Right kidney (tissue), 1 donor: ENCODE results near the gene TRIM24.

Experiments used
- DNase-seq: peaks from one replicate; pipeline ENCODE4 v3.0.0-alpha.2; 2016

The TRIM24 gene

DNA sequence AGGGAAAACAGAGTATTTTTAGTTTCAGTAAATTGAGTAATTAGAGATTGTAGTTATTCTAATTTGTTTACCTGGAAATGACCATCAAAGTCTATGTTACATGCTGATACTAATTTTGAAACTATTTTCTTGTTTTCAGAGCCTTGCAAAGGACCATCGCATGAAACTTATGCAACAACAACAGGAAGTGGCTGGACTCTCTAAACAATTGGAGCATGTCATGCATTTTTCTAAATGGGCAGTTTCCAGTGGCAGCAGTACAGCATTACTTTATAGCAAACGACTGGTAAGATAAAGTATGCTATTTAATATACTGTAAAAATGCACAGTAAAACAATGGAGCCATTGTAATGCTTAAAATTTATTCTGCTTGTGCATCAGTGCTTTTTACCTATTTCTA lies 78.5 kb downstream of the TRIM24 start:
- no peak for DNase-seq

DNA sequence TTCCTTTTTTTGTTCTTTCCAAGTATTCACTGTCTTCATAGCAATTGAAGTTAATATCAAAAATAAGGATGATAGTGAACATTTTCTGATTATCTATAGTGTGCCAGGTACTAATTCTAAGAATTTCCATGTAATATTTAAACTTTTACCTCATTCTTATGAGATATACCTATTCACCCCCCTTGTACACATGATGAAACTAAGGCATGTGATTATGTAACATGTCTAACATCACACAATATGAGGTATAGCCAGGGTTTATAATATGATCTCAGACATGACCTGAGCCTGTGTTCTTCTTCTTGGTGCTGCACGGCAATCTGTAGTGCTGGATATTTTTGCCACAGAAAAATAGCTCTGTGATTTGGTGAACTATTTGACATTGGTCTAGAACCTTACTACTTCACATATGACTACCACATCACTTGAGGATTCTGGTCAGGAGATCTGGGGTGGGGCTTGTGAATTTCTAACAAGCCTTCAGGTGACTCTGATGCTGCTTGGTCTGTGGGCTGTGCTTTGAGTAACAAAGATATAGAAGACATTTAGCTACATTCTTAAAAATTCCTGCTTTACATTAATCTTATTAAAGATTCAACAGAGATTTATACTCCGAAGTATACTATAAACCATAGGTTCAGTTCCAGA lies 79.1 kb downstream of the TRIM24 start:
- DNase-seq = no peak

DNA sequence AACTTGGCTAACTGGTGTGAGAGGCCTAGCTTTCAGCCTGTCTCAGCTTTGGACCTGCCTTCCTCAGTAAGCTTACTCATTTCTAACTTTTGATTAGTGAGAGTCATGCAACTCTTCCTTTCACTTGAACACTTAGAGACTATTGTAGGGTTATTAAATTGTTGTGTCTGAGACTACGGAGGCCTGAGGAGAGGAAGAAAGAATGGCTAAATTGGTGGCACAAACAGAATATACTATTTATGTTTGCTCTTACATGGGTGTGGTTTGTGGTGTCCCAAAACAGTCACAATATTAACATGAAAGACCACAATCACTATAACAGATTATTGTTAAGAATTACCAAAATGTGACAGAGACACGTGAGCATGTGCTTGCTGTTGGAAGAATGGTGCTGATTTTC lies 82.1 kb downstream of the TRIM24 start:
- no peak for DNase-seq

DNA sequence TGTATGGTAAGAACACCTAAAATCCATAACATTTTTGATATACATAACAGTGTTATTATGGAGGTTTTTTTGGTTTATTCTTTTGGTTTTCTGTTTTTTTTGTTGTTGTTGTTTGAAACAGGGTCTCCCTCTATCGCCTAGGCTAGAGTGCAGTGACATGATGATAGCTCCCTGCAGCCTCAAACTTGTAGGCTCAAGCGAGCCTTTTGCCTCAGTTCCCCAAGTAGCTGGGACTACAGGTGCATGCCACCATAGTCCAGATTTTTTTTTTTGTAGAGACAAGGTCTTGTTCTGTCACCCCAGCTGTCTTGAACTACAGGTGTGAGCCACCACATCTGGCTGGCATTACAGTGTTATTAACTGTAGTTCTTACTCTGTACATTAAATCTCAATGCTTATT lies 83.7 kb downstream of the TRIM24 start:
- no peak for DNase-seq

DNA sequence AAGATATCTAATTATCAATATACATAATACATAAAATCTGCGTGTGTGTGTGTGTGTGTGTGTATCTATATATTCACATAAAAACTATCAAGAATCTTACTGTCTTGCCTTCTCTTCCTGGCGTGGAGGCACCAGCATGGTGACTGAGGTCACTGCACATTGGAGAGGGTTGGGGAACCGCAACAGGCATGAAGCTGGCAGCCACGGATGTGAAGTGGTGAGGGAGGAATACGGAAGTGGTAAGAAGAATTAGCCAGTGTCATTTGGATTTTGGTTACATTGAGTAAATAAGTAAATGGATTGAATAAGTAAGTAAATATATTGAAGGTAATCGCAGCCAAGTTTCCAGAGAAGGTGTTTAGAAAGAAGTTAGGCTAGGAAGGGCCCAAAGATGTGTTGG lies 85.1 kb downstream of the TRIM24 start:
- no peak for DNase-seq

DNA sequence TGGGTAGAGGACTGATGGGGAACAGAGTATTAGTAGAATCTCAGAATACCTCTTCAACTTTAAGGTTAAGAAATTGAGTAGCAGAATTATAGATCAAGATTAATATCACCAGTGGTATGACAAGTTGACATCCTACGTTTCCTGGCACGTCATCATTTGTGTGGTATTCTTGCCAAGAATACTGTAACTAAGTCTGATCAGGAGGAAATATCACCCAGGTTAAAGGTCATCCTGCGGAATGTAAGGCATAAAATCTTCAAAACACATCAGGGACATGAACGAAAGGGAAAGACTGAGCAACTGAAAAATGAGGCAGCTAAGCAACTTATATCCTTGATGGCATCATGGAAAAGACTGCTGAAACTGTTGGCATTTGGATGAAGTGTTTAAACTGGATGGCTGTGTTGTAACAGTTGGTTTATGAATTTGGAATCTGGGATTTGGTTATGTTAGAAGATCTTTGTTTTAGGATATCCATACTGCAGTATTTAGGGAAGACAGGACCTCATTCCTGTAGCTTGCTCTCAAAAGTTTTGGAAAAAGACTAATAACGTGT lies 86.1 kb downstream of the TRIM24 start:
- DNase-seq = no peak

DNA sequence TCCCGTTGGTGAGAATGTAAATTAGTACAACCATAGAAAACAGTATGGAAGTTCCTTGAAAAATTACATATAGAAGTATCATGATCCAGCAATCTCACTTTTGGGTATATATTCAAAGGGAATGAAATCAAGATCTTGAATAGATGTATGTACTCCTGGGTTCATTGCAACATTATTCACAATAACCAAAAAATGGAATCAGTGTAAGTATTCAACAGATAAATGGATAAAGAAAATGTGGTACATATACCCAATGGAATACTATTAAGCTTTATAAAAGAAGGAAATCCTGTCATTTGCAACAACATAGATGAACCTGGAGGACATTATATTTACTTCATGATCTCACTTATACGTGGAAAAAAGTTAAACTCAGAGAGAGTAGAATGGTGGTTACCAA lies 86.8 kb downstream of the TRIM24 start:
- DNase-seq = no peak

DNA sequence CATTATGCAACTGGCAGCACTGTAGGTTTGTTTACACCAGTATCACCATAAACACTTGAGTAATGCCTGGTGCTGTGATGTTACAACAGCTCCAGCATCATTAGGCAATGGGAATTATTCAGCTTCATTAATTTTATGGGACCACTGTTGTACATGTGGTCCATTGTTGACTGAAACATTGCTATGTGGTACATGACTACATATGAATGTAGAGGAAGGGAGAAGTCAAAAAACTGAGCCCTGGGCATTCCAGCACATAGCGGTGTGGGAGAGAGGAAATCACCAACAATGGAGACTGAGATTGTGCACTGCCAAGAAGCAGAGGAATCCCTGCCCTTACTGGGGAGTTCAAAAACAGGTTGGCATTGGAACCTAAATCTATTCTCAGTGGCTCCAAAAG lies 89.0 kb downstream of the TRIM24 start:
- no peak for DNase-seq

DNA sequence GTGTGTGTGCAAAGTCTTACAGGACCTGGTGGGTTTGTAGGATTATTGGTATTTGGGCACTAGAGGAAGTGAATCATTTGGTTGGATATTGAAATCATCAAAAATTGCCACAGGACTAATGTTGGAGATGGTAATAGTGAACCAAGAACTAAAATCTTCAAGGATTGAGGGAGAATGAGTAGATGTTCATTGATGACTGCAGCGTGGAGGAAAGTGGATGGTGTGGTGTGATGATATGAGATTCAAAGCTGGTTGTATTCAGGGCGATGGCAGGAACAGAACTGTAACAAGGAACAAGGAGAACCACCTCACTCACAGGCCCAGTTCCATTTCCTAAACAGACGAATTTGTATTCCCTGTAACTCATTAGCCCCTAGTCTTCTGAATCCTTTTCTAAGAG lies 90.3 kb downstream of the TRIM24 start:
- no peak for DNase-seq

DNA sequence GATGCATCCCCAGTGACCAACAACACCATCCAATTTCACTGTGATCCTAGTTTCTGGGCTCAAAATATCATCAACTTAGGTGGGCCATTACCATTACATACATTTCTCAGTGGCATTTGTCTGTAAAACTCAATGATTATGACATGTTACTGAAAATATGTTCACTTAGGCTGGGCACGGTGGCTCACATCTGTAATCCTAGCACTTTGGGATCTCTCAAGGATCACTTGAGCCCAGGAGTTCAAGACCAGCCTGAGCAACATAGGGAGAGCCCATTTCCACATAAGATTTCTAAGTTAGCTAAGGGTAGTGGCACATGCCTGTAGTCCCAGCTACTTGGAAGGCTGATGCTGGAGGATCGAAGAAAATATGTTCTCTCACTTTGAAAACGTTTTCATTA lies 91.0 kb downstream of the TRIM24 start:
- no peak for DNase-seq

DNA sequence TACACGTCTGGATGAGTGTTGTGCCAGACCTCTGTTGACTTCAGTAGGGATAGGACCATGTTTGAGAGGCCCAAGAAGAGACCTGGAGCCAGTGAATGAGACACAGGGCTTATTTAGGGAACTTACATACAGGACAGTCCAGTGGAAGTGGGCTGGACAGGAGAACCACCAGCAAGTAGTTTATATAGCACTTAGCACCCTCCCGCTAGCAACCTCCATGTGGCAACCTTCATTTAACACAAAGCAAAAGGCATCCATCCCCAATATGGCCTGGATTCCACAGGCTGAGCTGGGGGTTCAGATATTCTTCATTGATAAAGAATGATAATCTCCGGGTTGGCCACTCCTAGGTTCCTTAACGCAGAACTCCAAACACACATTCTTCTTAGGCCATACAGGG lies 93.7 kb downstream of the TRIM24 start:
- no peak for DNase-seq

DNA sequence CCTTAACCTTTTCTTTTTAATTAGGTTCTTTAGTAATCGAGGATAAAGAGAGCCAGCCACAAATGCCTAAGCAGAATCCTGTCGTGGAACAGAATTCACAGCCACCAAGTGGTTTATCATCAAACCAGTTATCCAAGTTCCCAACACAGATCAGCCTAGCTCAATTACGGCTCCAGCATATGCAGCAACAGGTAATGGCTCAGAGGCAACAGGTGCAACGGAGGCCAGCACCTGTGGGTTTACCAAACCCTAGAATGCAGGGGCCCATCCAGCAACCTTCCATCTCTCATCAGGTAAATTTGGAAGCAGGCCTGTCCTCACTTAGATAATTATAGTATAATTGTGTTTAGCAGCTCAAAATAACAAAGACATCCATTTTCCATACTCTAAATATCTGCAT lies 94.6 kb downstream of the TRIM24 start:
- DNase-seq = no peak

DNA sequence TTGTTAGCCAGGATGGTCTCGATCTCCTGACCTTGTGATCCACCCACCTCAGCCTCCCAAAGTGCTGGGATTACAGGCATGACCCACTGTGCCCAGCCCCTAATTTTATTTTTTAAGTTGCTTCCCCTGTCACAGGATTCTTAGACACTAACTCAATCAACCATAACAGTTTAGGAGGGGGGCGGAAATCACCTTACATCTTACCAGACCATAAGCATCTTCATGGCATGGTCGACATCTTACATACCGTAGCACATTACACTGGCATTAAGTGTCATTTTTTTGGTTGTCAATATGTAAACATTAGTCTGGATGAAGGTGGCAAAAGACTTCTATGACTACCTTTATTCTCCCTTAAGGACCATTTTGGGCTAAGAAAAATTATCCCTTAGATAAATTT lies 95.6 kb downstream of the TRIM24 start:
- no peak for DNase-seq

DNA sequence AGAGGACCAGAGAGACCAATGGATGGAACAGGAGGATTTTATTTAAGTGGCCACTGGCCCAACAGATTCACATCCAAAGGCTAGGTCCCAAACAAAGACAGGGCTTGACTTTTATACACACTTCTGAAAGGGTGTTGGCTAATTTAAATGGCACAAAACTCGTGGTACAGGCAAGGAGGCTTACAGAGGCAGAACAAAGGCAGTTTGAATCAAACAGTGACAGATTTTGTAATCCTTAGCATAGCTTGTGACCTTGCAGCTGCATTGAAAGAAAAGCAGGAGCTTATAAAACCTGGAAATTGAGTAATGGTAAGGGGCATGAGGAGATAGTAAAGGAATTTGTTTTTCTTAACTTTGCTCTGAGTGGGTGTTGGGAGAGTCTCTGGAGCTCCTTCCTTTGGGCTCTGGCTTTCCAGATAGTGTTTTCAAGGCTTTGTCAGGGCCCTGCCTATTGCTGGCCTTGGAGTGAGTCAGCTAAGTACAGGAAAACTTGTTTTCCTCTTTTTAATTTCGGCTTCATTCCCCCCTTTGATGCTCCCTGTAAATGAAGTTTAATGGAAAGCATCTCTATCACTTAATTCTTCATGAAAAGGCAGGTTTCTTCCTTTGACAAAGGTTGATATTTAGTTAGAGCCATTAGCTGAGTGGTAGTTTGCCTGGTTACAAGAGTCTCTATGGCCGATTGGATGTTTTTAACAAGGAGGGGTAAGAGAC lies 96.9 kb downstream of the TRIM24 start:
- DNase-seq = no peak

DNA sequence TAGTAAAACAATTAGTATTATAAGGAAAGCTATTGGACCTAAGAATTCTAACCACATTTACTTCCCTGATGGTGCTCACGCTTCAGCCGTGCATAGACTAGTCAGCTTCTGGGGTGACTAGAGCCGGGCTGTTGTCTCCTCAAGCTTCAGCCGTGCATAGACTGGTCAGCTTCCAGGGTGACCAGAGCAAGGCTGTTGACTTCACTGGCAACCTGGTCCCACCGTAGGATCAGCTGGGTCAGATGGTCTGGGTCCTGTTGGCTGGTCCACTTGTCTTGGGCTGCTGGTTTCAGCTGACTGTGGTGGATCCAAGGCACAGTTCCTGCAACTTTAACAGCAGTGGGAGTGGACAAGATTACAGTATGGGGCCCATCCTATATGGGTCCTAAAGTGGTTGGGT lies 99.4 kb downstream of the TRIM24 start:
- DNase-seq = no peak

DNA sequence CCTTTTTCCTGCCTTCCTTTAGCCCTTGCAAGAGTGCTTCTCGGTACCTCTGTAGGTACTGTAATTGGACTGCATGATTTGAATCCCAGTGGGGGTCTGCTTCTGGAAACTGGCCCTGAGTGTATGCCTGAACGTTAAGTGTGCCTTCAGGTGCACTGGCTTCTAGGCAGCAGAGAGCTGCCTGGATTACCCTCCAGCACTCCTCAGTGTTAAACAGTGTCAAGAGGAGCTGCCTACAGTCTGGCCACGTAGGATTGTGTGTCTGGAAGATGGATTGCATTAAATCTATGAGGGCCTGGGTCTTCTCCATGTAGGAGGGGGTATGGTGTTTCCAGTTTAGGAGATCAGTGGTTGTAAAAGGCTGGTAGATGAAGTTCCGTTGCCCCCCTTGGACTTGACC lies 103.7 kb downstream of the TRIM24 start:
- no peak for DNase-seq

DNA sequence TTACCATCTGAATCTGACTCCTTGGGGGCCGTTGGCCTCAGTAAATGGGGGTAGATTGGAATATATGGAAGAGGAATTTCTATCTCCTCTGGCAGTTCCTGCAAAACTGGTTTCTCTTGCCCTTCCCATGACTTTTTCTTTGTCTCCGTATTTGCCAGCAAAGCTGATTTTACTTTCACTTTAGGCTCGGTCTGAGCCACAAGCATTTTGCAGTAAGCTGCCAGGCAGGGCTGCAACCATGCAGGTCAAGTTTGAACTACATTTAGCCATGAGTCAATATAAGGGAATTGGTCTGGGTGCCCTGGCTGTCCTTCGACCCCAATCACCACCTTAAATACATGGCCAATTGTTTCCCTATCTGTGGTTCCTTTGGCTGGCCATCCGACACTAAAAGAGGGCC lies 104.3 kb downstream of the TRIM24 start:
- no peak for DNase-seq

DNA sequence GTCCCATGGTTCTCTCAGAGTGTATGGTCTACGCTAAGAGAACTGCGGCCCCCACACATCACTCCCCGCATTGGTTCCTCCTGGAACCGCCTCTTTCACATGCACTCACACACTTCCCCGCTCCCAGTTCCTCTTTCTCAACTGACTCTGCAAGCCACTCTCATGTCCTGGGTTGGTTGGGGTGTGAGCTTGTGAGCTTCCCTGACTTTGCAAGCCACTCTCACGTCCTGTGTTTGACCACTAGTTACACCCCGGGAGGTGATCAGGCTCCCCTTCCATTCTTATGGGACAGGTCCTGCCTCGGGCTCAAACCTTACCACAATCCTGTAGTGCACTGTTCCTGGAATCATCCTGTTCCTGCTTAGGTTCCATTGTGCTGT lies 105.0 kb downstream of the TRIM24 start:
- DNase-seq = no peak

DNA sequence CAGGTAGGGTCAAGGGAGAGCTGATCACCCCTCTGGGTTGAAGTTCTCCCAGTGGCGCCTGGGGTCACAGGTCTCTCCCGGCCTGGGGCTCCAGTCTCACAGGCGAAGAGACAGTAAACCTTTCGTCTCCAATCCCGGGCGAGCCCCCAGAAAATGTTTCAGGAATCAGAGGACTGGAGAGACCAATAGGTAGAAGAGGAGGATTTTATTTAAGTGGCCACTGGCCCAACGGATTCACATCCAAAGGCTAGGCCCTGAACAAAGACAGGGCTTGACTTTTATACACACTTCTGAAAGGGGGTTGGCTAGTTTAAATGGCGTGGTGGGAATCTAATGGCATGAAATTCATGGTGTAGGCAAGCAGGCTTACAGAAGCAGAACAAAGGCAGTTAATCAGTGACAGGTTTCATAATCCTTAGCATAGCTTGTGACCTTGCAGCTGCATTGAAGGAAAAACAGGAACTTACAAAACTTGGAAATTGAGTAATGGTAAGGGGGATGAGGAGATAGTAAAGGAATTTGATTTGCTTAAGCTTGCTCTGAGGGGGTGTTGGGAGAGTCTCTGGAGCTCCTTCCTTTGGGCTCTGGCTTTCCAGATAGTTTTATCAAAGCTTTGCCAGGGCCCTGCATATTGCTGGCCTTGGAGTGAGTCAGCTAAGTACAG lies 105.5 kb downstream of the TRIM24 start:
- no peak for DNase-seq

DNA sequence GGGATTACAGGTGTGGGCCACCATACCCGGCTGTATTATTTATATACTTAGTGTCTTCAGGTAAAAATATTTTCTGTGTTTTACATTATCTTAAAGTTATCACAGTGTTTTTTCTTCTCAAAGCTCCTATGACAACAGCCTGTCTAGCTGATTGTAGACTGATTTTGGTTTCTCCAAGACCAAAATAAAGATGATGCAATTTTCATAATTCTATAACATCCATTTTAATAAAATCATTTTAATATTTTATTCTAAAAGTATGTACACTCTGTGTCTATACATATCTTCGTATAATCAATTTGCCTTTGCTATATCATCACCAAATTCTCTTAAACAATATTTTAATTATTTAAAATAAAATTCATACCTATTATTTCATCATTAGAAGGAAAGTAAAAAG lies 108.6 kb downstream of the TRIM24 start:
- no peak for DNase-seq

DNA sequence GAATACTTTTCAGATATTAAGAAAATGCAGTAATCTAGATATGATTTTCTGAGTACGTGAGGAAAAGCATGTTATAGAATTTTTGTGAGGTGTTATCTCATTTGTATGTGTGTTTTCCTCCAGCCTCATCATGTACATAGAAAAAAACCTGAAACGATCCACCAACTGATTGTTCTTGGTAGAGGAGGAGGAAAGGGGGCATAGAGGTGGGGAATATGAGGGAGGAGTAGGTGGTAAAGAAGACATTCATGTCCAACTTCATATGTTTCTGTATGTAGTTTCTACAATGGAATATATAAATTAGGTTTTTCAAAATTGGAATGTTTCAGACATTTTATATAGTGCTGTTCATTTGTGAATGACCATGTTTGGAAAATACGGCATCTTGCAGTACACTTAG lies 109.4 kb downstream of the TRIM24 start:
- no peak for DNase-seq

DNA sequence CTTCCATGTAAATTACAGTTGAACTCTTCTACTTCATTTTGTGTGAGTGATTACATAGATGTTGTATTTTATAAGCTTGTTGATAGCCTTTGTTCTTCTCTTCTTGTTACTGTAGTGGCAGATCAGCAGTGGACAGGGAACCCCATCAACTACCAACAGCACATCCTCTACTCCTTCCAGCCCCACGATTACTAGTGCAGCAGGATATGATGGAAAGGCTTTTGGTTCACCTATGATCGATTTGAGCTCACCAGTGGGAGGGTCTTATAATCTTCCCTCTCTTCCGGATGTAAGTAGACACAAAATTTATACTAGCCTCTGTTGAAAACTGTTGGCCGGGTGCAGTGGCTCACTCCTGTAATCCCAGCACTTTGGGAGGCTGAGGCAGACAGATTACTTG lies 110.7 kb downstream of the TRIM24 start:
- no peak for DNase-seq

DNA sequence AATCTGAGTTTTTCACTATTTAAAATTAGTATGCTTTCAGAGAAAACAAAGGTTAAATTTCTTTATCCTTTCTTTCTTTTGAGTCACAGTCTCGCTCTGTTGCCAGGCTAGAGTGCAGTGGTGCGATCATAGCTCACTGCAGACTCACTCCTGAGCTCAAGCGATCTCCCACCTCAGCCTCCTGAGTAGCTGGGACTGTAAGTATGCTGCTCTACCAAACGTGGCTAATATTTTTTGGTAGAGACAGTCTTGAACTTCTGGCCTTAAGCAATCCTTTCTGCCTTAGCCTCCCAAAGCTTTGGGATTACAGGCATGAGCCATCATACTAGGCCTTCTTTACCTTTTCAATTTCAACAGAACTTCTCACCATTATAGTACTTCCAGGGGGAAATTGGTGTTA lies 113.7 kb downstream of the TRIM24 start:
- no peak for DNase-seq

DNA sequence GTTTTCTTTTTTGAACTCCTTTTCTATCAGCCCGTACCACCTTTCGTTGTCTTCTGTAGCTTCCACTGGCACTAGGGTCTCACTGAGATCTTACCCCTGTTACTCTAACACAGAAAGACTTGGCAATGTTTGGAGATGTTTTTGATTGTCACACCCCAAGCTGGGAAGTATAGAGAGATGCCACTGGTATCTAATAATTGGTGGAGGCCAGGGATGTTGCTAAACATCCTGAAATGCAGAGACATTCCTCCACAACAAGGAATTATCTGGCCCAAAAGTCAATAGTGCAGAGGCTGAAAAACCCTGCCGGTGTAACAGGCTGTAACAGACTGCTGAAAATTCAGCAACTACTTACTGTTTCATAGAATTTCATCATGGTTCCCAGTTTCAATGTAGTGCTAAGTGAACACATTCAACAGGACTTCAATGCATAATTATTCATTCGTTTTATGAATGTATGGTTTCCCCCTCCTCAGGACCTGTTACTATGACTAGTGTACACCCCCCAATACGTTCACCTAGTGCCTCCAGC lies 115.9 kb downstream of the TRIM24 start:
- no peak for DNase-seq
